IPS-20b (cell line): ENCODE measurements around the gene SALL1.

ENCODE experiments used
- H3K27ac ChIP-seq: one replicate; pipeline ENCODE4 v1.5.1; 2013; ENCODE audit warnings: low read length
- H3K27me3 ChIP-seq: 2 replicates; pipeline ENCODE4 v1.6.1; 2013; ENCODE audit warnings: mild to moderate bottlenecking, low read length, inconsistent platforms; ENCODE audit not compliant: insufficient read depth
- H3K36me3 ChIP-seq: 2 replicates; pipeline ENCODE4 v1.6.1; 2013; ENCODE audit warnings: low read depth, mild to moderate bottlenecking, inconsistent platforms, low read length, moderate library complexity; ENCODE audit not compliant: insufficient read depth
- H3K4me1 ChIP-seq: 2 replicates; pipeline ENCODE4 v1.6.1; 2013; ENCODE audit warnings: mild to moderate bottlenecking, control low read depth, inconsistent platforms, low read length, moderate library complexity; ENCODE audit not compliant: insufficient read depth
- H3K4me3 ChIP-seq: 2 replicates; pipeline ENCODE4 v1.5.1; 2013; ENCODE audit warnings: mild to moderate bottlenecking, low read length, inconsistent platforms
- H3K9ac ChIP-seq: 2 replicates; pipeline ENCODE4 v1.6.1; 2013; ENCODE audit warnings: low read depth, mild to moderate bottlenecking, inconsistent platforms, low read length, moderate library complexity
- H3K9me3 ChIP-seq: 2 replicates; pipeline ENCODE4 v1.6.1; 2013; ENCODE audit warnings: mild to moderate bottlenecking, low read depth, low read length, inconsistent platforms; ENCODE audit not compliant: insufficient read depth

Gene SALL1

GRCh38 chr16:51150888-51151320 lies at the start of gene SALL1:
TSS of gene SALL1 (minus strand) at chr16:51151270. CDS start at chr16:51151241, 29 bp downstream.
- peaks cover 56% of the 10 kb centered on the region for H3K27me3 ChIP-seq
- peak within 1 kb of the TSS; percentile 60 for H3K27ac ChIP-seq
- peak within 1 kb of the TSS; percentile 98 for H3K9ac ChIP-seq

DNA sequence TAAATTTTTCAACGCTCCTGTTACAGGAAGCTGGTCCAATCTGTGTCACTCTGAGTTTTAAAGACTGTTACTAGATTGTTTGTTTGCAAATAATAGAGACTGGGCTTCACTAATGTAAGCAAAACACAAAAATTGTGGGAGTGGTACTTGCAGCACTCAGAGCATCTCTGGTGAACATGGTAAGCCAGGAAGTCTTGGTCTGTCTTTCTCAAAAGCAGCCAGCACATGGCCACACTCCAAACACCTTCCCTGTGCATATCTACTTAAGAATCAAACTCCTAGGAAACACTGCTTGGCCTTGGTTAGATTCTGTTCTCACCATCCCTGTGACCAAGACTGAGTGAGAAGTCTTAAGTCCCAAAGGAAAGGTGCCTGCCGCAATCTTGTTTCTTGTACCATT lies 49.7 kb upstream of the SALL1 start:
- Histone ChIP-seq H3K36me3 (no peaks in the 10 kb centered on the region), H3K9ac (no peak overlapping the region), H3K27ac (no peak overlapping the region), H3K4me1 (no peaks in the 10 kb centered on the region), H3K27me3 (no peaks in the 10 kb centered on the region), H3K9me3 (peaks cover 12% of the 10 kb centered on the region), H3K4me3 (no peak overlapping the region)

More at GRCh38 chr16:51150888-51151320, at the start of gene SALL1:
- H3K9me3 ChIP-seq, result no peaks in the 10 kb centered on the region
- H3K4me1 ChIP-seq, result peaks cover 28% of the 10 kb centered on the region
- H3K36me3 ChIP-seq, result peaks cover 7% of the 10 kb centered on the region; the same call in 1 of the 2 replicates
- peak within 1 kb of the TSS; percentile 95 for H3K4me3 ChIP-seq

- H3K9me3 ChIP-seq, result peaks cover 12% of the 10 kb centered on the region
- no peak overlapping the region for H3K9ac ChIP-seq
- no peak overlapping the region for H3K4me3 ChIP-seq
- no peaks in the 10 kb centered on the region for H3K27me3 ChIP-seq
- no peak overlapping the region for H3K27ac ChIP-seq
- no peaks in the 10 kb centered on the region for H3K4me1 ChIP-seq
- no peaks in the 10 kb centered on the region for H3K36me3 ChIP-seq
Measured at GRCh38 chr16:51197953-51198748, 47.1 kb upstream of the SALL1 start.

GRCh38 chr16:51193879-51194278 lies 42.8 kb upstream of the SALL1 start:
- no peaks in the 10 kb centered on the region for H3K36me3 ChIP-seq
- H3K4me1 ChIP-seq, result no peaks in the 10 kb centered on the region
- no peaks in the 10 kb centered on the region for H3K9me3 ChIP-seq
- no peaks in the 10 kb centered on the region for H3K27me3 ChIP-seq
- H3K4me3 ChIP-seq, result no peak overlapping the region
- H3K27ac ChIP-seq, result no peak overlapping the region
- no peak overlapping the region for H3K9ac ChIP-seq

DNA sequence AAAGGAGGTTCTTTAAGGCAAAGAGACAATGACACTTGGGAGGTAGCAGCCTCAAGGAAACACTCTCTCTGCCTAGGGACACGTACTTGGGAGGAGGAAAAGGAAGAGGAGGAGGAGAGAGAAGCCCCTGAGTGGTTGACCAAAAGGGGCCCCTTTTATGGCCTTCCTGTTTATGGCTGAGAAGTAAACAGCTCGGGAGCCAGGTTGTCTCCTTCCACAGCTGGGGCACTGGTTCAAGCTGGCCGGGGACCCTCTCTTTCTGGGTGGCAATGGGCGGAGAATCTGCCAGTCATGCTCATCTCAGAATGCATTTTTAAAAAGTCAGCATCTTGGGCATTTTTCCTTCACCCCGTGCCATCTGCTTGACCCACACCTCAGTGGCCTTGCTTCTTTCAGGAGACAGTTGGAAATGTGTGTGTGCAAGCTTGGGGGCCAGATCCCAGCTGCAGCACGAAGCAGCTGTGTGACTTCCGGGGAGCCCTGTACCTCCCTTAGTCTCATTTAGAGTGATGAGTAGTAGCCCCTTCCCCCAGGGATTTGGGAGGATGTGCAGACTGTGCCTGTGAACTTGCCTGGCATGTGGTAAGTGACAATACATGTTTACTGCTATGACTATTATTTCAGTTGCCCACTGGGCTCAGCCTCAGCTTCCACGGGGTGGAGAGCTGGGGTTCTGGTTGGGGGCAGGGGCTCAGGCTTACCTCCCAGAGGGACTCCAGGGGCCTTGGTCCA lies 33.8 kb upstream of the SALL1 start:
- Histone ChIP-seq H3K27me3 (no peaks in the 10 kb centered on the region), H3K36me3 (no peaks in the 10 kb centered on the region), H3K9ac (no peak overlapping the region), H3K4me1 (peaks cover 25% of the 10 kb centered on the region), H3K27ac (no peak overlapping the region), H3K9me3 (no peaks in the 10 kb centered on the region), H3K4me3 (no peak overlapping the region)

DNA sequence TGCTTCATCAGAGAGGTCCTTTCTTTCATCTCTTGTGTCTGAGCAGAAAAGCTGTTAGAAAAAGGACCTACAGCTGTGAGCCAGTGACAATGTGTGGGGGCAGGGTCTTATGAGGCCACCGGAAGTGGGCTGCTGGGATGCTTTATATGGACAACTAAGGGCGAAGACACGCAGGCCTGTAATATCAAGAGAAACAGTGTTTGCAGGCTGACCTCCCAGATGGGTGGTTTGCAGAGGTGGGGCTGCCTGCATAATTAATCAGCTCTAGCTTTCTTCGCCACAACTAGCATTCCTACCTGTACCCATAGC lies 30.4 kb upstream of the SALL1 start:
- H3K36me3 ChIP-seq, result no peaks in the 10 kb centered on the region
- H3K27ac ChIP-seq, result peak overlapping the region; percentile 81
- H3K4me1 ChIP-seq, result peaks cover 32% of the 10 kb centered on the region

DNA sequence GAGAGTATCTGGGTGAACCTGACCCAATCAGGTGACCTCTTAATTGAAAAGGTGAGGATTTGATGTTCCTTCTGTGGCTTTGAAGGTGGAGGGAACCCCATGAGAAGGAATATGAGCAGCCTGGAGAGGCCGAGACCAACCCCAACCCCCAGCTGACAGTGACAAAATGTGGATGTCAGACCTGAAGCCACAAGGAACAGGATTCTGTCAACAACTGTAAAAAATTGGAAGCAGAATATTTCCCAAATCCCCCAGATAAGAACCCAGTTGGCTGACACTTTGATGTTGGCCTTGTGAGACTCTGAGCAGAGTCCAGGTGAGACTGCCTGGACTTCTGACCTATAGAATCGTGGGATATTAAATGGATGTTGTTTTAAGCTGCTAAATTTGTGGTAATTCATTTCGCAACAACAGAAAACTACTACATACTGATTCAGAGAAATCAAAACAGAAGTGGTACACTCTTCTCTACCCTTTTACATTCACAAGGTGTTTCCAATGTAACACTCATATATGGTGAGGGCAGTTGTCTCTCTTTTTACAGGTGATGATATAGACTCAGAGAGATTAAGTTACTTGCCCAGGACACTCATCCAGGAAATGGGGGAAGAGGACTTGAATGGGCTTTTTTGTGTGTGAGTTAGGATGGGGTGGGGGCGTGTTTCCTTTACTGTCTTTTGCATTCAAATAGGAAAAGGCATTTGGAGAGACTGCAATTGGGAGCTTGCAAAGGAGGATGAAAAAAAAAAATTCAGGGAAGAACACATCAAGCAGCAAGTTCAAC lies 29.8 kb upstream of the SALL1 start:
- peak overlapping the region; percentile 63; the same call in 1 of the 2 replicates for H3K9ac ChIP-seq
- H3K36me3 ChIP-seq, result no peaks in the 10 kb centered on the region
- H3K4me1 ChIP-seq, result peaks cover 32% of the 10 kb centered on the region
- peak overlapping the region; percentile 90 for H3K27ac ChIP-seq
- H3K9me3 ChIP-seq, result no peaks in the 10 kb centered on the region
- no peaks in the 10 kb centered on the region for H3K27me3 ChIP-seq
- H3K4me3 ChIP-seq, result peak overlapping the region; percentile 34; the same call in 1 of the 2 replicates

More for the DNA sequence above, 30.4 kb upstream of the SALL1 start:
- no peaks in the 10 kb centered on the region for H3K27me3 ChIP-seq
- peak overlapping the region; percentile 76; the same call in 1 of the 2 replicates for H3K9ac ChIP-seq
- peak overlapping the region; percentile 54; the same call in 1 of the 2 replicates for H3K4me3 ChIP-seq
- no peaks in the 10 kb centered on the region for H3K9me3 ChIP-seq

GRCh38 chr16:51175081-51175480 lies 24.0 kb upstream of the SALL1 start:
- H3K9me3 ChIP-seq, result peaks cover 3% of the 10 kb centered on the region; the same call in 1 of the 2 replicates
- H3K4me3 ChIP-seq, result no peak overlapping the region
- H3K36me3 ChIP-seq, result no peaks in the 10 kb centered on the region
- peaks cover 10% of the 10 kb centered on the region for H3K4me1 ChIP-seq
- no peak overlapping the region for H3K9ac ChIP-seq
- no peak overlapping the region for H3K27ac ChIP-seq
- no peaks in the 10 kb centered on the region for H3K27me3 ChIP-seq

DNA sequence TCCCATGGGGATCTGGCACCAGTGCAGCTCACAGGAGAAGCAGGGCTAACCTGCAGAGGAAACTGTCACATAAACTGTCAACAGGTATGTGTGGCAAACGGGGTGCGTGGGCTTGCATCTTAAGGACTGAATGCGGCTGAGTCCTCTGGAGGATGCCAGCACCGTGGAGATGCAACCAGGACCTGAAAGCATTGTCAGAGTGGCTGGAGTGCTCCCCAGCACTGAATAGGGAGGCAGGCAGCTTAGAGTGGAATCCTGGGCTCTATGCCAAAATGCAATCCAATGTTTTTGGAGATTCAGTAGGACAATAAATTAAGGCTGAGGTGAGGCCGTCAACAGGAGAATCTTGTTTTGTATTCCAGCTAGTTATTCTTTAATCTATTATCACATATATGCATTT lies 21.3 kb upstream of the SALL1 start:
- H3K9ac ChIP-seq, result no peak overlapping the region
- H3K4me3 ChIP-seq, result no peak overlapping the region
- H3K36me3 ChIP-seq, result no peaks in the 10 kb centered on the region
- H3K27me3 ChIP-seq, result no peaks in the 10 kb centered on the region
- no peaks in the 10 kb centered on the region for H3K4me1 ChIP-seq
- no peak overlapping the region for H3K27ac ChIP-seq
- peaks cover 3% of the 10 kb centered on the region; the same call in 1 of the 2 replicates for H3K9me3 ChIP-seq

DNA sequence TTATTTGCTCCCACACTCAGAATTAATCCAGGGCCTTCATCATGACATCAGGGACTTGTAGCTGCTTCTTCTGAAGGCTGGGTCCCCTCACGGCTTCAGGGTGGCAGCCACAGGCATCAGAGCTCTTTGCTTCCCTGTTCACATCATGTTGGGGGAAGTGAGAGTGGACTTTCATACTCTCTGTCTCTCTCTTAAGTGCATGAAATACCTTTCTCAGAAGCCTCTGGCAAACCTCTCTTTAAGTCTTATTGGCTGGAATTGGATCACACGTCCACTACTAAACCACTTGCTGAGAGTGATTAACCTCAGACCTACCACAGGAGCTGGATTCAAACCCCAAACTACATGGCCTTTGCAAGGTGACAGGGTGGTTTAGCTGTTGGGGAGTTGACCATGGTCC lies 17.7 kb upstream of the SALL1 start:
- Histone ChIP-seq H3K9me3 (peaks cover 3% of the 10 kb centered on the region; the same call in 1 of the 2 replicates), H3K27ac (no peak overlapping the region), H3K4me3 (no peak overlapping the region), H3K9ac (no peak overlapping the region), H3K27me3 (no peaks in the 10 kb centered on the region), H3K36me3 (no peaks in the 10 kb centered on the region), H3K4me1 (peaks cover 4% of the 10 kb centered on the region; the same call in 1 of the 2 replicates)

GRCh38 chr16:51167170-51167895 lies 16.3 kb upstream of the SALL1 start:
- H3K27me3 ChIP-seq, result no peaks in the 10 kb centered on the region
- H3K27ac ChIP-seq, result no peak overlapping the region
- peaks cover 3% of the 10 kb centered on the region; the same call in 1 of the 2 replicates for H3K9me3 ChIP-seq
- H3K36me3 ChIP-seq, result no peaks in the 10 kb centered on the region
- no peak overlapping the region for H3K9ac ChIP-seq
- no peak overlapping the region for H3K4me3 ChIP-seq
- peaks cover 4% of the 10 kb centered on the region; the same call in 1 of the 2 replicates for H3K4me1 ChIP-seq
